HCT116 (cell line): ENCODE measurements around the gene ADPGK.

Experiments
- EZH2 ChIP-seq: fragments of 200-600 bp; sonication (generic); IDR thresholded peaks from 2 replicates; pipeline ENCODE4 v1.6.1; 2017; ENCODE audit warnings: antibody characterized with exemption, mixed run types
- EZH2phosphoT487 ChIP-seq: fragments of 200-600 bp; IDR thresholded peaks from 2 replicates; pipeline ENCODE4 v1.6.1; 2018; ENCODE audit warnings: antibody characterized with exemption, borderline replicate concordance
- POLR2A ChIP-seq: IDR thresholded peaks from 2 replicates; pipeline ENCODE4 v1.7.0; 2011; ENCODE audit warnings: borderline replicate concordance; ENCODE audit not compliant: insufficient read depth, insufficient read length; ENCODE audit errors: extremely low read depth
- POLR2AphosphoS5 ChIP-seq: IDR thresholded peaks from 2 replicates; pipeline ENCODE4 v1.6.1; 2011; ENCODE audit warnings: mild to moderate bottlenecking, low read depth, low read length, moderate library complexity
- SIN3A ChIP-seq: IDR thresholded peaks from 2 replicates; pipeline ENCODE4 v1.6.1; 2012; ENCODE audit warnings: low read depth
- ZNF274 ChIP-seq: fragments of 200-500 bp; sonication (Bioruptor generic); IDR thresholded peaks from 2 replicates; pipeline ENCODE4 v1.6.1; 2014; ENCODE audit warnings: mild to moderate bottlenecking, low read depth, low read length, inconsistent platforms
- TF ChIP-seq, protein P1 (sequence below), 3 experiments: fragments of 200-600 bp in 1 of 3; sonication (generic) in 1 of 3; IDR thresholded peaks in 2 of 3; conservative IDR thresholded peaks in 1 of 3; 2 replicates each; pipeline ENCODE4 v1.5.1; 2012 to 2017; ENCODE audit warnings: low read depth in 2 of 3, low read length in 2 of 3, antibody characterized with exemption in 1 of 3, borderline replicate concordance in 1 of 3, control low read depth in 1 of 3, mild to moderate bottlenecking in 1 of 3, mixed read lengths in 1 of 3, mixed run types in 1 of 3, moderate library complexity in 1 of 3; ENCODE audit not compliant: insufficient read depth in 1 of 3
- TF ChIP-seq, protein P2 (sequence below): IDR thresholded peaks from 2 replicates; pipeline ENCODE4 v1.6.1; 2012

DNA sequence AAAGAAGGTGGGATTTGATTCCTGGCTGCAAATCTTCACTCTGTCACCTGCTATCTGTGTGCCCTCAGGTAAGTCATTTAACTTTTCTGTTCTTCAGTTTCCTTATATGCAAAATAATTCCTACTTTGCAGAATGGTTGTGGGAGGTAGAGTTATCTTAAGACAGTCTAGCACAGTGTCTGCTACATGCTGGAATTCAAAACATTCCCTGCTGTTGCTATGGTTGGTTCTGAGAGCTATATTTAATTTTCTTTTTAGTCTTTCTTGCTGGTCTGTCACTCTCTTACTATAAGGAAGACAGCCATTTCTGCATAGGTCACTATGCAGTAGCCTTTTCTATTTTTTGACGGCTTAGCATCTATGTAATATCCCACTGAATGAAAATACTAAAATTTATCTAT, 4.0 kb upstream of the ADPGK start:
- TF ChIP-seq, protein P1, sequence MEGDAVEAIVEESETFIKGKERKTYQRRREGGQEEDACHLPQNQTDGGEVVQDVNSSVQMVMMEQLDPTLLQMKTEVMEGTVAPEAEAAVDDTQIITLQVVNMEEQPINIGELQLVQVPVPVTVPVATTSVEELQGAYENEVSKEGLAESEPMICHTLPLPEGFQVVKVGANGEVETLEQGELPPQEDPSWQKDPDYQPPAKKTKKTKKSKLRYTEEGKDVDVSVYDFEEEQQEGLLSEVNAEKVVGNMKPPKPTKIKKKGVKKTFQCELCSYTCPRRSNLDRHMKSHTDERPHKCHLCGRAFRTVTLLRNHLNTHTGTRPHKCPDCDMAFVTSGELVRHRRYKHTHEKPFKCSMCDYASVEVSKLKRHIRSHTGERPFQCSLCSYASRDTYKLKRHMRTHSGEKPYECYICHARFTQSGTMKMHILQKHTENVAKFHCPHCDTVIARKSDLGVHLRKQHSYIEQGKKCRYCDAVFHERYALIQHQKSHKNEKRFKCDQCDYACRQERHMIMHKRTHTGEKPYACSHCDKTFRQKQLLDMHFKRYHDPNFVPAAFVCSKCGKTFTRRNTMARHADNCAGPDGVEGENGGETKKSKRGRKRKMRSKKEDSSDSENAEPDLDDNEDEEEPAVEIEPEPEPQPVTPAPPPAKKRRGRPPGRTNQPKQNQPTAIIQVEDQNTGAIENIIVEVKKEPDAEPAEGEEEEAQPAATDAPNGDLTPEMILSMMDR (IDR thresholded peaks at IDR 0.05 in 2 of 3, conservative IDR thresholded peaks at IDR 0.05 in 1 of 3; ENCODE audit: borderline replicate concordance in 1 of 3, insufficient read depth in 1 of 3, low read depth in 2 of 3, low read length in 2 of 3): no peak
- TF ChIP-seq ZNF274 (no peak), POLR2A (no peak), POLR2AphosphoS5 (no peak), EZH2 (no peak), SIN3A (no peak), EZH2phosphoT487 (no peak)
- TF ChIP-seq, protein P2, sequence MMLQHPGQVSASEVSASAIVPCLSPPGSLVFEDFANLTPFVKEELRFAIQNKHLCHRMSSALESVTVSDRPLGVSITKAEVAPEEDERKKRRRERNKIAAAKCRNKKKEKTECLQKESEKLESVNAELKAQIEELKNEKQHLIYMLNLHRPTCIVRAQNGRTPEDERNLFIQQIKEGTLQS: no peak
